HG02588 (cell line): Measurements from ENCODE around the gene LRRFIP1.

ENCODE experiments used
- ATAC-seq: cut with Tn5 transposase; IDR thresholded peaks from one replicate; pipeline ENCODE4 v1.9.1; 2021; ENCODE audit warnings: mild to moderate bottlenecking, moderate library complexity; ENCODE audit not compliant: unreplicated experiment

Gene LRRFIP1

DNA sequence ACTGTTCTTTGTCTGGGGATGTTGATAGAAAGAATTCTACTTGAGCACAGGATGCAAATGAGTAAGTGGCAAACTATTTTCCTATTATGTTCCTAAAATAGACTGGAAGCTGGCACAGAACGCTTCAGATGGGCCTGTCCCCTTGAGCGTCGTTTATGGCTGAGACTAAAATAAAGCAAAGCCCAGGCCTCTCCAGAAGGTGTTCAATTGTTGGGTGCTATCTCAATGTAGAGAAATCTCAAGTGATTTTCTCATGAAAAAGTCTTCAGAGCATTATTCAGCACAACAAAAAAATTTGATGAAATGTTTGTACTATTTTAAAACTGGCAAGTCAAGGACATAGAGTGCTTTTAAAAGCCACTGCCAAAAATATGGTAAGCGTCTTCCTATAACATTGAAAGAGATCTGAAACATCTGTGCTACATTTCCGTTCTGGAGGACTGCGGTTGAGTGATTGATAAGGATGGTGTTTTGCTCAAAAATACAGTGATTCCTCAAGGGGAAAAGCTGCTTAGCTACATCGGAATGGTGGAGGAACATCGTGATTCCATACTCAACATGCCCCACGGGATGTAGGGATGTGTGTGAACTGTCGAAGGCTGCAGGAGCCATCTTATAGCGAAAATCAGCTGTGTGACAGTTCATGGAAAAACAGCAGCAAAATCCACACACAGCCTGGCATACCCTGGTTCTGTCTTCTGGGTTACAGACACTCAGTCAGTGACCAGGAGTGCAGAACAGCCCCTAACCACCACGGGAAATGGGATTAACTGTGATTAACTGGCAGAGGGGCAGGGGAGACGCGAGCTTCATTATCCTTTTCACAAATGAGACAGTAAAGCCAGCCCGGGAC, 10.4 kb upstream of the LRRFIP1 start:
- no peak for ATAC-seq

- no peak for ATAC-seq
Observed at GRCh38 chr2:237617587-237617982, 9.8 kb upstream of the LRRFIP1 start.

GRCh38 chr2:237618449-237618848, 8.9 kb upstream of the LRRFIP1 start:
- no peak for ATAC-seq

GRCh38 chr2:237623428-237624403, 3.7 kb upstream of the LRRFIP1 start:
- ATAC-seq: no peak

- no peak for ATAC-seq
Observed at GRCh38 chr2:237624565-237624964, 2.8 kb upstream of the LRRFIP1 start.

- ATAC-seq: no peak
Observed at GRCh38 chr2:237625216-237625705, 2.1 kb upstream of the LRRFIP1 start.

DNA sequence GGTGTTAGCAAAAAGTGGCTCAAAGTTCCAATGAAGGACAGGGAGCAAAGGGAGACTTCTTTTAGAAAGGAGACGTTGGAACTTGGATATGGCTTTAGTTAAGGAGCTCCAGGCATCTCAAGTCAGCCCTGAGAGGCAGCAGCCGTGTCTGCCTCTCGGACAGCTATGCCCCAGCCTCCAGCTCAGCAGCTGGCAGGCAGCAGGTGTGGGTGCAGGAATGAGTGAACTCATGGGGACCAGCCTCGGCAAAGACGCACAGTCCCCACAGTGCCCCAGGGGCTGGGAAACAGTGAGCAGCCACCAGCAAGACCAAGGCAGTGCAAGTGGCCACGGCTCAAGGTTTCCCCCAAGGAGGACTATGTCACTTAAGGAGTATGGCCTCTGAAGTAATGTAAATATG, 1.6 kb upstream of the LRRFIP1 start:
- no peak for ATAC-seq

- ATAC-seq: no peak
Observed at GRCh38 chr2:237626813-237627440, 460 bp upstream of the LRRFIP1 start.

DNA sequence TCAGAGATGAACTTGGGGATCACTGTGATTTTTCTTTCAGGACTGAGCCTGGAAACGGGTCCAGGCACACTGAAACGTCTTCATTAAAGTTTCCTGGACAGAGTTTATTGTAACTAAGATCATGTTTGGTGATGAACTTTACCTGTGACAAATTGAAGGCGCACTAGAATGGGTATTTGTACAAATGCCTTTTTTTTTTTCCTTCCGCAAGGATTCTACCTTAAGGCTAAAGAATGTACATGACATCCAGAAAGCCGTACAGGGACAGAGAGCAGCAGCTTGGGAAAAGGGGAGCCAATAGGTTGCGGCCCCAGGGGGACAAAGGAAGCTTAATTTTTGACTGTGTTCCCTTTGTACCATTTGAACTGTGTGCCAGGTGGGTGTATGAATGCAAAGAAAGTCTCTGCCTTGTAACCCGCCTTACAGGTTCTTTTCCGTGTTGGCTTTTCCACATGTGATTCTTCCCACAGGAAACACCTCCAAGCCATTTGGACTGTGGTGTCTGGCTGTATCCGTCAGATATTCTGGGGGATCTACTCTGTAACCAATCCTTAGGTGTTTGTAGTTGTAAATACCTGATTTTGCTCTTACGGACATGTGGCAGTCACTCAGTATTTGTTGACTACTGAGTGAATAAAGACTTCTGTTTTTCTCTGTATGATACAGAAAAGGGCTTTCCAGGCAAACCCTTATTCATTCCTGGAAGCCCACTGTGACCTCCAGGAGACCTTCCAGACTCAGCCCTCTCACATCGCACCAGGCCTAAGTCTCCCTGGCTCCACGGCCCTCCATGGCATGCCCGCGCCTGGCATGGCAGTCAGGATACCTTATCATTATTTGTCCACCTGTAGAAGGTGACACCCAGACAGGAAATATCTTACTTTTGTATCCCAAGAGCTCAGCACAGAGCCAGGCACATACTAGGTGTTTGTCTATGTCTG, 1.1 kb downstream of the LRRFIP1 start:
- no peak for ATAC-seq

- no peak for ATAC-seq
Observed at GRCh38 chr2:237629188-237629534, 1.8 kb downstream of the LRRFIP1 start.

DNA sequence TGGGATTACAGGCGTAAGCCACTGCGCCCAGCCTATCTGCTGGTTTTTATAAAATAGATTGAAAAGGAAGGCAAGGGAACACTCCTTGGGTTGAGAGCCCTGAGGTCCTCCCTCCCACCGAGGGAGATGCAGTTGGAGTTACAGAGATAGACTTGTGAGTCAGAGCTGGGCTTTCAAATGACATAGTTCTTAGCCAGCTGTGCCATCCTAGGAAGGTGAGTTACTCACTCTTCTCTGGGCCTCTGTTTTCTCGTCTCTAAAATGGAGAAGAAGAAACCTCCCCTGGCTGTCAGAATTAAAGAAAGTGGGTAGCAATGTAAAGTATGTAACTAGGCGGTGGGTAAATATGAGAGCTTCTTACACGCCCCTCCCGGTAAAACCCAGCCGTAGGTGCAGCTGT, 2.4 kb downstream of the LRRFIP1 start:
- no peak for ATAC-seq

DNA sequence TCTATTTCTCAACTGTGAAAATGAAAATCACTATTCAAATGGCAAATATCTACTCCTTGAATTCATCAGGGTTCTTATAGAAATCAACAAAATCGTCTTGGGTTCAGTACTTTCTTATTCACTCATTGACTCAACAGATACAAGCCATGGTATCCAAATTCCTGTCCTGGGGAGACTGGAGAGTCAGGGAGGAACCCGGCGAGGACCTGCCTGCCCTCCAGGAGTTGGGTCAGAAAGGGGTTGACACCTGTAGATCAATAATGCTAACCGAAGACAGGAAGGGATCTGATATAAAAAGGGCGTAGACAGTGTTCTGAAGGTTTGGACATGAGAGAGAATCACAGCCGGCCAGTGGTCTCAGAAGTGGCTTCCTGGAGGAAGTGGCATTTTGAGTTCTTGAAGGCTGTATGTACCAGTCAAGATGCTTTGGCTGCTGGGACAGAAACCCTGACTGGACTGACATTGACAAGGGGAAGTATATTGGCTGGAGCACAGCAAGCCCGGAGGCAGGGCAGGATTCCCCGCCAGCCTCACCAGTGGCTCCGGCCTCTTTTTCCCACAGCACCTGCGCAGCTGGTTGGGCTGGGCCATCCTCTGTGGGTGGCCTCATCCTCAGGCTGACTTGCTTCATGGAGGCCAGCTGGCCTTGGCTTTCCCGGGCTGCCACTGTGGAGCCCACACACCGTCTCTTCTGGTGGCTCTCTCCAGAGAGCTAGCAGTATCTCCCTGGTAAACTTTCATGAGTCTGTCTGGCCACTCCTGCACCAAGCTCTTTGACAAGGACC, 3.0 kb downstream of the LRRFIP1 start:
- no peak for ATAC-seq

- no peak for ATAC-seq
Observed at GRCh38 chr2:237631007-237631785, 3.8 kb downstream of the LRRFIP1 start.

- ATAC-seq: no peak
Observed at GRCh38 chr2:237631801-237632585, 4.6 kb downstream of the LRRFIP1 start.

GRCh38 chr2:237633061-237633561, 5.7 kb downstream of the LRRFIP1 start:
- no peak for ATAC-seq

- ATAC-seq: no peak
Observed at GRCh38 chr2:237636578-237636977, 9.2 kb downstream of the LRRFIP1 start.

GRCh38 chr2:237637429-237638135, 10.2 kb downstream of the LRRFIP1 start:
- ATAC-seq: no peak
